Transverse colon (tissue), 4 donors: ENCODE measurements around the gene CCHCR1.

Experiments used
- CTCF ChIP-seq, 5 experiments: fragments of 200-600 bp in 3 of 5; fragments of 450-650 bp in 2 of 5; sonication (generic) in 3 of 5; IDR thresholded peaks; 1 replicate in 2 of 5; 2 replicates in 3 of 5; pipeline ENCODE4 v1.5.1; 2016 to 2017; ENCODE audit warnings: antibody characterized with exemption in 5 of 5, inconsistent platforms in 3 of 5, mild to moderate bottlenecking in 2 of 5, moderate library complexity in 1 of 5
- POLR2A ChIP-seq: fragments of 450-650 bp; IDR thresholded peaks from one replicate; pipeline ENCODE4 v1.6.1; 2016; ENCODE audit warnings: antibody characterized with exemption, mild to moderate bottlenecking, moderate library complexity
- POLR2AphosphoS5 ChIP-seq, 3 donors: sonication (generic); formaldehyde crosslinking; IDR thresholded peaks; one replicate each; pipeline ENCODE4 v1.6.1; 2016; ENCODE audit warnings: antibody characterized with exemption in 3 of 3

GRCh38 chr6:31173406-31173805 is 15.8 kb upstream of the CCHCR1 start:
- TF ChIP-seq CTCF (IDR thresholded peaks at IDR 0.05) (no peak), POLR2A (no peak), POLR2AphosphoS5 (IDR thresholded peaks at IDR 0.05) (no peak)
